CD4-positive, alpha-beta memory T cell (primary cell): ENCODE results near the gene SLFN14. TPM values are rescaled to one million over a fixed set of nuclear protein-coding genes. Genes with fewer than 3 reads are reported as not detected.

Experiments used
- CTCF ChIA-PET: fragments of 350-600 bp; sonication (Branson Sonifier 250); formaldehyde crosslinking; loops from one replicate; lab custom pipeline; 2021; ENCODE audit warnings: inconsistent platforms; ENCODE audit not compliant: partially characterized antibody; lab: Charles Lee
- POLR2A ChIA-PET: fragments of 350-600 bp; sonication (Branson Sonifier 250); formaldehyde crosslinking; loops from one replicate; lab custom pipeline; 2021; ENCODE audit not compliant: partially characterized antibody; lab: Charles Lee
- DNase-seq, 5 donors: peaks; one replicate each; pipeline versions ENCODE4 v3.0.0 to v3.0.0-alpha.2; 2020 to 2022; ENCODE audit warnings: mixed read lengths in 1 of 5
- H3K27ac ChIP-seq: one replicate; pipeline ENCODE4 v1.7.0; 2013; ENCODE audit warnings: low read depth, low read length
- H3K27me3 ChIP-seq: 2 replicates; pipeline ENCODE4 v1.7.0; 2013; ENCODE audit warnings: mild to moderate bottlenecking, low read length, moderate library complexity; ENCODE audit not compliant: insufficient read depth
- H3K36me3 ChIP-seq: 2 replicates; pipeline ENCODE4 v1.7.0; 2013; ENCODE audit warnings: mild to moderate bottlenecking, low read length, moderate library complexity; ENCODE audit not compliant: insufficient read depth
- H3K4me1 ChIP-seq: 2 replicates; pipeline ENCODE4 v1.7.0; 2013; ENCODE audit warnings: mild to moderate bottlenecking, low read length, moderate library complexity; ENCODE audit not compliant: insufficient read depth
- H3K4me3 ChIP-seq, 2 donors: one replicate each; pipeline ENCODE4 v1.7.0; 2013; ENCODE audit warnings: low read length in 2 of 2, mild to moderate bottlenecking in 1 of 2
- H3K9me3 ChIP-seq, 2 donors: one replicate each; pipeline ENCODE4 v1.7.0; 2013; ENCODE audit warnings: low read length in 2 of 2, control low read depth in 1 of 2; ENCODE audit not compliant: control insufficient read depth in 1 of 2
- H3K27ac Mint-ChIP-seq, 7 donors: one replicate each; pipeline ENCODE4 v1.8.0; 2020 to 2021; ENCODE audit warnings: mixed read lengths in 7 of 7, mild to moderate bottlenecking in 6 of 7, inconsistent platforms in 3 of 7, moderate library complexity in 3 of 7
- H3K27me3 Mint-ChIP-seq, 2 donors: one replicate each; pipeline ENCODE4 v1.8.0; 2020 to 2021; ENCODE audit warnings: mixed read lengths in 2 of 2
- H3K36me3 Mint-ChIP-seq, 2 donors: one replicate each; pipeline ENCODE4 v1.8.0; 2020 to 2021; ENCODE audit warnings: mixed read lengths in 2 of 2, inconsistent platforms in 1 of 2, mild to moderate bottlenecking in 1 of 2
- H3K4me1 Mint-ChIP-seq, 4 donors: one replicate each; pipeline ENCODE4 v1.8.0; 2020 to 2021; ENCODE audit warnings: mixed read lengths in 4 of 4, mild to moderate bottlenecking in 1 of 4
- H3K4me3 Mint-ChIP-seq, 8 donors: one replicate each; pipeline ENCODE4 v1.8.0; 2020 to 2021; ENCODE audit warnings: mixed read lengths in 8 of 8, mild to moderate bottlenecking in 7 of 8, moderate library complexity in 6 of 8, inconsistent platforms in 3 of 8
- H3K9me3 Mint-ChIP-seq, 8 donors: one replicate each; pipeline ENCODE4 v1.8.0; 2020 to 2021; ENCODE audit warnings: mixed read lengths in 8 of 8, mild to moderate bottlenecking in 5 of 8, inconsistent platforms in 3 of 8, moderate library complexity in 1 of 8
- intact Hi-C: fragments of 100-400 bp; cut with micrococcal nuclease; formaldehyde crosslinking; loops from one replicate; pipeline ENCODE4 v1.15.1; 2023
- polyA plus RNA-seq, 2 donors: library from polyadenylated mRNA; unstranded; fragments of 300-500 nt; fragmentation: Illumina TruSeq; gene quantifications; one replicate each; pipeline ENCODE4 v1.2.3, GENCODE V29; 2021
- total RNA-seq, 2 experiments: library from RNA; stranded (reverse); gene quantifications; one replicate each; pipeline ENCODE4 v1.2.3, GENCODE V29; 2021

SLFN14 gene
- total and polyA plus RNA-seq, 4 experiments from 2014 or later = 0.18 TPM; not detected in 3

- Mint-ChIP-seq H3K36me3 (peaks cover 3 to 4% of the 10 kb centered on the region in 2 donors), H3K27ac (no peak overlapping the region), H3K27me3 (no peaks in the 10 kb centered on the region), H3K4me1 (peaks cover 0 to 4% (median 3%) of the 10 kb centered on the region in 4 donors), H3K9me3 (no peaks in the 10 kb centered on the region), H3K4me3 (no peak overlapping the region)
- no peak for DNase-seq
- POLR2A ChIA-PET = no interaction called here
- Histone ChIP-seq H3K36me3 (no peaks in the 10 kb centered on the region), H3K9me3 (no peaks in the 10 kb centered on the region), H3K27me3 (no peaks in the 10 kb centered on the region), H3K4me3 (no peak overlapping the region), H3K27ac (no peak overlapping the region), H3K4me1 (no peaks in the 10 kb centered on the region)
- CTCF ChIA-PET = interaction anchor here (0.8 to 0.9 kb wide), 2 partner anchors 9 to 29 kb away, joined by 3 read pairs; no protein-coding TSS in a partner anchor
- intact Hi-C loops = no loop called here
These were observed 12.3 kb downstream of the SLFN14 start for GRCh38 chr17:35548208-35548810.

GRCh38 chr17:35546487-35546886 is 14.1 kb downstream of the SLFN14 start:
- intact Hi-C loops = no loop called here
- H3K36me3 ChIP-seq = no peaks in the 10 kb centered on the region
- no peaks in the 10 kb centered on the region for H3K27me3 ChIP-seq
- POLR2A ChIA-PET = no interaction called here
- H3K4me1 ChIP-seq = peaks cover 10% of the 10 kb centered on the region
- DNase-seq = no peak
- H3K9me3 ChIP-seq = no peaks in the 10 kb centered on the region
- Mint-ChIP-seq H3K27me3 (no peaks in the 10 kb centered on the region), H3K4me1 (peaks cover 3 to 13% (median 8%) of the 10 kb centered on the region in 4 donors), H3K27ac (no peak overlapping the region), H3K36me3 (peaks cover 3 to 4% of the 10 kb centered on the region in 2 donors), H3K4me3 (no peak overlapping the region), H3K9me3 (no peaks in the 10 kb centered on the region)
- no peak overlapping the region for H3K27ac ChIP-seq
- CTCF ChIA-PET = no interaction called here
- no peak overlapping the region for H3K4me3 ChIP-seq

GRCh38 chr17:35545150-35545549 is 15.5 kb downstream of the SLFN14 start:
- CTCF ChIA-PET = interaction anchor here (1.2 to 1.4 kb wide), 2 partner anchors 202 to 233 kb away, joined by 5 to 6 read pairs; no protein-coding TSS in a partner anchor
- H3K4me3 ChIP-seq = no peak overlapping the region
- Mint-ChIP-seq H3K4me3 (no peak overlapping the region), H3K4me1 (peaks cover 10 to 22% (median 18%) of the 10 kb centered on the region in 4 donors), H3K9me3 (no peaks in the 10 kb centered on the region), H3K27me3 (no peaks in the 10 kb centered on the region), H3K27ac (peak overlapping the region in 1 of 7 donors; percentile 22), H3K36me3 (peaks cover 2 to 3% of the 10 kb centered on the region in 2 donors)
- no peak for DNase-seq
- H3K27ac ChIP-seq = no peak overlapping the region
- H3K36me3 ChIP-seq = no peaks in the 10 kb centered on the region
- POLR2A ChIA-PET = interaction anchor here (0.7 to 6.7 kb wide), 2 partner anchors 34 to 383 kb away, joined by 3 to 43 read pairs; partner anchors contain the start of gene PEX12
- H3K9me3 ChIP-seq = no peaks in the 10 kb centered on the region
- H3K4me1 ChIP-seq = peaks cover 19% of the 10 kb centered on the region
- intact Hi-C loops = no loop called here
- H3K27me3 ChIP-seq = no peaks in the 10 kb centered on the region

GRCh38 chr17:35543856-35544255 is 16.8 kb downstream of the SLFN14 start:
- Histone ChIP-seq H3K4me1 (peaks cover 32% of the 10 kb centered on the region), H3K4me3 (no peak overlapping the region), H3K27ac (no peak overlapping the region), H3K9me3 (no peaks in the 10 kb centered on the region), H3K36me3 (no peaks in the 10 kb centered on the region), H3K27me3 (no peaks in the 10 kb centered on the region)
- no peak for DNase-seq
- intact Hi-C loops = no loop called here
- Mint-ChIP-seq H3K27ac (peak overlapping the region in 1 of 7 donors; percentile 46), H3K4me3 (no peak overlapping the region), H3K27me3 (no peaks in the 10 kb centered on the region), H3K4me1 (peaks cover 21 to 35% (median 30%) of the 10 kb centered on the region in 4 donors), H3K36me3 (peaks cover 0 to 2% of the 10 kb centered on the region in 2 donors), H3K9me3 (no peaks in the 10 kb centered on the region)
- ChIA-PET POLR2A (interaction anchor here (3.8 to 6.7 kb wide), 2 partner anchors 35 to 302 kb away, joined by 34 to 43 read pairs; partner anchors contain the start of genes PEX12 and SLFN5), CTCF (no interaction called here)

GRCh38 chr17:35542990-35543389 is 17.6 kb downstream of the SLFN14 start:
- Mint-ChIP-seq H3K27ac (peak overlapping the region in 3 of 7 donors; percentile 28 to 65 (median 48)), H3K4me3 (no peak overlapping the region), H3K36me3 (peaks cover 0 to 2% of the 10 kb centered on the region in 2 donors), H3K4me1 (peaks cover 29 to 44% (median 38%) of the 10 kb centered on the region in 4 donors), H3K9me3 (no peaks in the 10 kb centered on the region), H3K27me3 (no peaks in the 10 kb centered on the region)
- ChIA-PET CTCF (interaction anchor here (0.6 to 13.7 kb wide), 3 partner anchors 55 to 269 kb away, joined by 3 to 270 read pairs (median 11); no protein-coding TSS in a partner anchor), POLR2A (interaction anchor here (1.1 to 6.7 kb wide), 5 partner anchors 9 to 454 kb away, joined by 3 to 43 read pairs (median 4); partner anchors contain the start of genes PEX12 and SLFN5)
- H3K27me3 ChIP-seq = no peaks in the 10 kb centered on the region
- H3K27ac ChIP-seq = no peak overlapping the region
- no peaks in the 10 kb centered on the region for H3K36me3 ChIP-seq
- no peaks in the 10 kb centered on the region for H3K9me3 ChIP-seq
- H3K4me3 ChIP-seq = no peak overlapping the region
- intact Hi-C loops = no loop called here
- peaks cover 41% of the 10 kb centered on the region for H3K4me1 ChIP-seq
- no peak for DNase-seq

GRCh38 chr17:35541434-35541833 is 19.2 kb downstream of the SLFN14 start:
- no peaks in the 10 kb centered on the region for H3K9me3 ChIP-seq
- DNase-seq = no peak
- H3K36me3 Mint-ChIP-seq = peaks cover 4 to 7% of the 10 kb centered on the region in 2 donors
- H3K27me3 Mint-ChIP-seq = no peaks in the 10 kb centered on the region
- H3K9me3 Mint-ChIP-seq = no peaks in the 10 kb centered on the region
- H3K27ac Mint-ChIP-seq = peak overlapping the region; percentile 80 to 98 (median 95)
- H3K4me1 ChIP-seq = peaks cover 45% of the 10 kb centered on the region
- H3K27ac ChIP-seq = peak overlapping the region; percentile 74
- POLR2A ChIA-PET = interaction anchor here (0.7 to 13.6 kb wide), 11 partner anchors 14 to 381 kb away, joined by 3 to 316 read pairs (median 6); partner anchors contain the start of genes AP2B1, PEX12, SLFN11 and SLFN13
- peak overlapping the region in 1 of 2 donors; percentile 60 for H3K4me3 ChIP-seq
- H3K4me3 Mint-ChIP-seq = peak overlapping the region; percentile 87 to 98 (median 92)
- H3K36me3 ChIP-seq = no peaks in the 10 kb centered on the region
- peaks cover 32 to 57% (median 43%) of the 10 kb centered on the region in 4 donors for H3K4me1 Mint-ChIP-seq
- CTCF ChIA-PET = interaction anchor here (0.9 to 13.7 kb wide), 6 partner anchors 7 to 279 kb away, joined by 3 to 270 read pairs (median 4); partner anchors contain the start of gene AP2B1
- intact Hi-C loops = no loop called here
- no peaks in the 10 kb centered on the region for H3K27me3 ChIP-seq
